Ecto neural progenitor cell (in vitro differentiated cells): Measurements from ENCODE around the gene TCF7L2.
A peak's percentile ranks its signal among the peaks of the same experiment; 100 is the strongest.

Source experiments
- DNase-seq: peaks from one replicate; pipeline ENCODE4 v3.0.0-alpha.2; 2018; ENCODE audit warnings: low spot score

TCF7L2 gene

DNA sequence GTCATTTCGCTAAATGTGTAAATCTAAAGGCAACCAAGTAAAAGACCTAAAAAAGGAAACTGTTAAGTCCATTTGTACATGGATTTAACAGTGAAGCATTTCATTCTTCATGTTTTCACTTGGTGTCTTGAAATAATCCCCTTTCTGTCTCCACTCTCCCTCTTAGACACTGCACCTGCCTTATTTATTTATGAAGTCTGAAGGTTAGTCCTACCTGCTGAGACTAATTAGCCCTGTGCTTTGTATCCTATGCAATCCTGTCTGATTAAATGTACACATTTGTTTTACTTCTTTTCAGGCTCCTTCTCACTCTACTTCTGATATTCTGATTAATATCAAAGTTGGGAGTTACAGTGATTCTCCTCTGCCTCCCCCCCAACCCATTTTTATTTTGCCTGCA is 1.9 kb upstream of the TCF7L2 start:
- no peak for DNase-seq

DNA sequence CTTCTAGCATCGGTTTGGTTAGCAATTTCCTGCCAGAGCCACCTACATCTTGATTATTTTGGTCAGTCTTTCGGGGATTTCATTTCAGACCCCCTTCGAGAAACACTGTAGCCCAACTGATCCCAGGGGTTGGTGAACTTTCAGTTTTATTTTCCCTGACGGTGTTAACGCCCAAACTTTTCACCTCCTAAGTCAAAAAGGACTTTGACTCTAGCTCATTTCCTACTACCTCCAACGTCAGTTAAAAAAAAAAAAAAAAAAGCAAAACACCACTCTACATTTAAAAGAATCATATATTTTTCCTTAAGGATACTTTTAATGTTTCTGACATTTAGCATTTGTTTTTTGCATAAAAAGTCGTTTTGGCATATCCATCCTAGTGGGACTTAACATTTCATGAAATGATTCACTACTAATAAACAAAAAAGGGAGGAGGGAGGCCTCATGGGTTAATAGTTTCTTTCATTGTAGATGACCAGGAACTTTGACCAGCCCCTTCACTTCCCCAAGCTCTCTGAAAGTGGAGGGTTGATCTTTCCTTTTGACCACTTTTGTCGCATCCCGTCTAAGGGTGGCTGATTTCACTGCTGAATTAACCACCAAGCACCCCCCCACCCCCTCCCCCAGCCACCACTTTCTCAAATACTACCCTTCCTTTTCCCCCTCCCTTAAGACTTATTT is 764 bp upstream of the TCF7L2 start:
- DNase-seq, result no peak

DNA sequence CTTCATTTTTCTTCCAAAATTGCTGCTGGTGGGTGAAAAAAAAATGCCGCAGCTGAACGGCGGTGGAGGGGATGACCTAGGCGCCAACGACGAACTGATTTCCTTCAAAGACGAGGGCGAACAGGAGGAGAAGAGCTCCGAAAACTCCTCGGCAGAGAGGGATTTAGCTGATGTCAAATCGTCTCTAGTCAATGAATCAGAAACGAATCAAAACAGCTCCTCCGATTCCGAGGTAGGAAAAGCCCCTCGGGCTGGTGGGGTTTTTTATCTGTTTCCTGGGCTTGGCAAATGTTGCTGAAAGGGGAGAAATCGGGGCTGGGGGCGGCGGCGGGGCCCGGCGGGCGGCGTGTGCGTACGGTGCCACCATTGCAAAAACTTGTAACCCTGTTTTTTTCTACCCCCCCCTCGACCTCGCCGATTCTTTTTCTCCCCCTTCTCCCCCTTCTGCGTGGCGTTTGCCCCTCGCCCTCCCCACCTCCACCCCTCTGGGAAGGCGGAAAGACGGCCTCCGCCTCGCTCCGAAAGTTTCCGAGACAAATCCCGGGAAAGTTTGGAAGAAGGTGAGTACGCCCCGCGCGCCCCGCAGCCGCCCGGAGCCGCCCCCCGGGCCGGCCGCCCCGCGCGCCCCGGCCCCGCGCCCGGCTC is 789 bp downstream of the TCF7L2 start:
- peak; percentile 65 for DNase-seq

DNA sequence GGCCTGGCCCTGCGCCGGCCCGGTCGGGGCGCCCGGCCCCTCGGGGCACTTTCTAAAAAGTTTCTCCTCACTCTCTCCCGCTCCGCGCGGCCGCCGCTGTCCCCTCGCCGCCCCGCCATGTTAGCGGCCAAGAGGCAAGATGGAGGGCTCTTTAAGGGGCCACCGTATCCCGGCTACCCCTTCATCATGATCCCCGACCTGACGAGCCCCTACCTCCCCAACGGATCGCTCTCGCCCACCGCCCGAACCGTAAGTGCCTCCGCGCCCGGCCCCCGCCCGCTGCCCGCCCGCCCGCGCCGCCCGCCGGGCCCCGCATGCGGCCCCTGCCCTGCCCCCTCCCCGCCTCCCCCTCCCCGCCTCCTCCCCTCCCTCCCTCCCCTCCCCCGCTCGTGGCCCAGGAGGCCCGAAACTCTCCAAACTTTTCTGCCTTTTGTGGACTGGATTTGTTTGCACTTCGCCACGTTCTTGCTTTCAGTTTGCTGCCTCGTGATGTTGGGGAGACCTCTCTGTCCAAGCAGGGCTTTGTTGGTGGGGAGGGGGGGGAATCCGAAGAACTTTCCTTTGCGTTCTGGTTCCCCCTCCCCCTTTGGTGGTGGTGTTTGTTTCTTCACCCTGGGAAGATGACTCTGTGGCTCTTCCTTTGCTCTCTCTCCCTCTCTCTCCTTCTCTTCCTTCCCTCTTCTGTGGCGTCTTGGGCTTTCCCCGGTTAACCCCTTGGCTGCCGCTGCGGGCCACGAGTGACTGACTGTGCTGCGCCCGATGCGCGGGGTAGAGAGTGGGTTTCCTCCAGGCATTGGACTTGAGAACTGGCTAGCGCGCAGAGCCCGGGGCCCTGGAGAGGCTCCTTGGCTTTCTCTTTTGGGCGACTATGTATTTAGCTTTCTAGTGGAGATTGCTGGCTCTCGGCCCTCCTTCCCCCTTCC is 1.6 kb downstream of the TCF7L2 start:
- DNase-seq, result peak; percentile 79

DNA sequence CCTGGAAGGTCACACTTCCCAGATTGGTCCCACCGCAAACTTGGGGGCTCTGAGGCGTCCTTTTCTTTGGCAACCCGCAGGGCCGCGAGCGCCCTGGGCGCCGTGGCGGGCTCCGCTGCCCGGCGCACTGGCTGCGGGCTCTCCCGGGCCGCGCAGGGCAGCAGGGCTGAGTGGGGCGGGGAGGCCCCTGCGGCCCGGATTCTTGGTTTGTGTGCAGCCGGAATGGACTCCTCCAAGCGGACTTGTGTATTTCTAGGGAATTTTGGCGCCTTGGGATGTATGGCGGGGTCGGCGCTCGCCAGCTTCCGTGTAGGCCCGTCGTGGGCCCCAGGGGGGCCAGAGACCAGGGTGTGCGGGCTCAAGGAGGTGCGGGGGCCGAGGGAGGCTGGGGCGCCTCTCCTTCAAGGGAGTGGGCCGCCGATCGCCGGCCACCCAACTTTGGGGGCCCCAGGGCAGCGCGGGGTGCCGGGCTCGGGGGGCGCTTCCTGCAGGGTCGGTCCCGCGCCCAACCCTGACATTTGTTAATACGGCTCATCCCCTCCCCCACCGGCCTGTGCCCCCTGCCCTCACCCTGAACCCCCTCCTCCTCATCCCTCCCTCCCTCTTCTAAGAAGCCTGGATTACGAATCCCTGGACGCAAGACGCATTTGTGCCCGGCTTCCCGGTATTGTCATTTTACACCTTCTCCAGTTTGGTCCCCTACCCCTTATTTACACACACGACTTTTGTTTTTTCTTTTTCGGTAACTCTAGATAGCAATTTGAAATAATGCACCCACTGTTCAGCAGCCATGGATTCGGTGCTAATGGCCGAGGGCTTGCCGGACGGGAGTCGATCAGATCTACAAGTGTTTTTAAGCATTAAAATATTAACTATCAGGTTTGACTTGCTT is 2.5 kb downstream of the TCF7L2 start:
- peak; percentile 72 for DNase-seq

DNA sequence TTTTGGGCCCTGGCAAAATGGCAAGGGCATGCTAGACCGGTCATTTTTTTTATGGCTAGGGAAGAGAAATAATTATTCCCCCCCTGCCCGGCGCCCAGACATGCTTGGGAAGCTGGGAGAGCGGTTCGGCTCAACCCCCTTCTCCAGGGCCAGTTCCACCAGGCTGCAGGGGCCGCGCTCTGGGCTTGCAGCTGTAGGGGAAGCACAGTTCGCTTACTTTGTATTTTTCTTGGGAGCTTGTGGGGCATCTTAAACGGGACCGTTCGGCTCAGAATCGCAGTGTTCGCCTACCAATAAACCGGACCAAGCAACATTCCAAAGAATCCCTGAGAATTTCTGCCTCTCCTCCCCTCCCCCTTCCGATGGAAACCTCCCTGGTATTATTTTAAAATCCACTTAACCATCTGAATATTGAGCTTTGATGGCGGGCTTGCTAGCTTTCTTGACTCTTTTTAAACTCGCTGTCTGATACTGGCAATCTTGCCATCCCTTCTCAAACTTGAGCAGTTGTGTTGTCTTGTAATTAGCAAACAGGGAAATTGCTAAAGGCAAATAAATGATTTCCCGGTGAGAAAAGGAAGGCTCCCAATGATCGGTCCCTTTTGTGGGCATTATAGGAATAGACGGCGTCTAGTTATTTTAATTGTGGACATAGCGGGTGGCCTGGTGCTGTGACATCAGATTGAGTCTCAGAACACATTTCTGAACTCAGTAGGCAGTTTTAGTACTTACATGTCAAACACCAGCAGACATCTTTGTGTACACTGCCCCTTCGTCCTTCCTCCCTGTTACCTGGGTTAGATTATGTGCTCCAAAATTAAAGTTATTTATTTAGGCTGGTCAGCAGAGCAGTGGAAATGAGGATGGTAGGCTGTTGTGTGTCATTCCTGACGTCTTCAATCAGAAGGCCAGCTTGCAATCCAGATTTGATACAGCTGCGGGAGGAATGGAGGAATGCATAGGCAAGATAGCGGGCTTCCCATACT is 3.4 kb downstream of the TCF7L2 start:
- DNase-seq, result no peak

DNA sequence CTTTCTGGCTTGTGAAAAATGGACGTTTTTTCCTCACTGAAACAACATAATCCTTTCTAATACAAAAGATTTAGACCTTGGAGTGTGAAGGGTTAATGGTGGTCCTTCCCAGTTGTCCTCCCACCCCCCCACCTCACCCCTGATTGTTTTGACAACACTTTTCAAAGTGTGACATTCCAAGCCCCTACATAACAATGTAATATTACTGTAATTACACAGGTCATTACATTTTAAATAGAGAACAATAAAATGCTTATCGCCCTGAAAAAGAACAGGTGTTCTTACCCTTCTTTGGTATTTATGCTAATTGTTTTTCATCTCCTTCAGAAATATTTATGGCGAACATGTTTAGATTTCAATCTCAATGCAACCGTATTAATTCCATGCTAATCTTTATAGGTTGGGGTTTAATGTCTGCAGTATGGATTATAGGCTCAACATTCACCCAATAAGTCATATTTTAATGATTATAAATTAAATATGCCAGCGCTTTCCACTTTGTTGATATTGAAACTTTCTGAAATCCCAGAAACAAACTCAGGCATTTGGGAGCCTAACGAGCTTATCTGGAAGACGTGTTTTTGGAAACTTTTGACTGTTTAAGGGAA is 5.0 kb downstream of the TCF7L2 start:
- no peak for DNase-seq

DNA sequence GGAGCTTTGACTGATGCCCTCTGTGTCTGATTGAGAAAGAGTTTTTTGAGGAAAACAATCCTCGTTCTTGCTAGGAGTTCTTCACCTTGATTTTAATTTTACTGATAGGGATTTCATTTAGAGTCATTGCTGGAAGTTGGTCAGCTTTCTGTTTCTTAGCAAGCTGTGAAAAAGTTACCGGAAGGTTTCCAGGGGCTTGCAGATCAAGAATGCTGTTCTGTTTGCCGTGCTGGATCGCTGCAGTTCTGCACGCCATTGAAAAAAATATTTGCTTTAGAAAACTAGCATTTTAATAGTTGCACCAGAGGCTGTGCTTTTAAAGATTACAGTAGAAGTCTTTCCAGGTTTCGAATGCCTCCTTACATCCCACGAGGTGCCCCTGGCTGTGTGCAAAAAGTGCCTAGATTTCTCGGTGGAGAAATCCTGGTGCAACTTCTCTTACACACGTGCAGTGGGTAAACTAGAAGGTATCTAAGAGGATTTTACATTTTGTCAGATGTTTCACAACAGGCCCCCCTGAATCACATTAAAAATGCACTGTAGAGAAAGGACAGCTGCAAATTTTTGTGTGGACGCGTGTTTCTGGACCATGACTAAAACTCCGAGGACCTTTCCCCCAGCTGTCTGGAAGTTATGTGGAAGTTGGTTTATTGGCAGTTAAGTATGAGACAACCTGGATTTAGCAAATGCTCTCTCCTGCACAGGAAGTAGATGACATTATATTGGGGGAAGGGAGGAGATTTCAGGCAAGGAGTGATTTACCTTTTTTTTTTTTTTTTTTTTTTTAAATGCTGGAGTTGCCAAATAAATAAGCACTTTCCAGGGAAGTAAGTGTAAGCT is 5.8 kb downstream of the TCF7L2 start:
- no peak for DNase-seq

DNA sequence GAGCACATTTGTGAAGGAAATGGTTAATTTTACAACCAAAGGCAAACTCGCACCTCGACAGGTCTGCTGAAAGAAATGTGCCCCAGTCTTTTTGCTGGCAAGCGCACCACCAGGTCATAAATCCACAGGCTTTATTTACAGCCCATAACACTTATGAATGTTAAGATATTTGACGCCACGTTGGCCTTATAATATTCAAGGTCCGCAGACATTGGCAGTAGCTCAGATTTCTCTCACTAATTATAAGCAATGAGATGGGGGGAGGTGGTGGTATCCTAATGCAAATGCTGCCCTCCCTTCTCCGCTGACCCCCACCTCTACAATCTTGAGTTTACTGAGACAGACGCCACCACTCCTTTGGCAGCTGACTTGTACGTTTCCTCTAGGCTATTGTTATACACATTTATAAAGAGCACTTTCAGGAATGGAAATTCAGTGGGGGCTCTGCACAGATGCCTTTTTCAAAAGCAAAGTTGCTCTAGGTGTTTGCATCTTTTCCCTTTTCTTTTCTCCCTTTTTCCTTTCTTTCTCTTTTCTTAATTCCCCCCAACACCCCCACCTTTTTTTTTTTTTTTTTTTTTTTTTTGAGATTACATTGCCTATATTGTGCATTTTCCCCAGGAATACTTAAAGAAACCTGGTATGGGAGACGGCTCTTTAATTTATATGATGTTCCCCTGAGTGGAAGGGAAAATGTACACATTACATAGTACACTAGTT is 6.7 kb downstream of the TCF7L2 start:
- DNase-seq, result no peak

DNA sequence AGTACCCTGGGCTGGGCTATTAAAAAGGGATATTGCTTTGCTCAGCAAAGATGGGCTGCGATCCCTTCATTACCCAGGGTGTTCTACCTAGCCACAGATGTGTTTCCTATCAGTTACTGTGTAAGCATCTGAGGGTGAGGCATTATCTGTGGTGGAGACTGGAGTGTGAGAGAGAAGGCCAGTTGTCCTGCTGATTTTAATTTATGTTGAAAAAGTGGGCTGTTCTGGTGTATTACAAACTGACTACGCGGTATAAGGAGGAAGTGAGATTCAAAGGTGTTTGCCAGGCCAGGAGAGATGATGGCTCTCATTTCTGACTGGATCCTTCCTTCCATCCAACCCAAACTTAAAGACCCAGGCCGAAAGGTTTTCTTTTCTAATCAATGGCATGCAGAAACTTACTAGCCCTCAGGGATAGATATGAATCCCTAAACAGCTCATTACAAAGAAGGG is 7.6 kb downstream of the TCF7L2 start:
- DNase-seq, result no peak

DNA sequence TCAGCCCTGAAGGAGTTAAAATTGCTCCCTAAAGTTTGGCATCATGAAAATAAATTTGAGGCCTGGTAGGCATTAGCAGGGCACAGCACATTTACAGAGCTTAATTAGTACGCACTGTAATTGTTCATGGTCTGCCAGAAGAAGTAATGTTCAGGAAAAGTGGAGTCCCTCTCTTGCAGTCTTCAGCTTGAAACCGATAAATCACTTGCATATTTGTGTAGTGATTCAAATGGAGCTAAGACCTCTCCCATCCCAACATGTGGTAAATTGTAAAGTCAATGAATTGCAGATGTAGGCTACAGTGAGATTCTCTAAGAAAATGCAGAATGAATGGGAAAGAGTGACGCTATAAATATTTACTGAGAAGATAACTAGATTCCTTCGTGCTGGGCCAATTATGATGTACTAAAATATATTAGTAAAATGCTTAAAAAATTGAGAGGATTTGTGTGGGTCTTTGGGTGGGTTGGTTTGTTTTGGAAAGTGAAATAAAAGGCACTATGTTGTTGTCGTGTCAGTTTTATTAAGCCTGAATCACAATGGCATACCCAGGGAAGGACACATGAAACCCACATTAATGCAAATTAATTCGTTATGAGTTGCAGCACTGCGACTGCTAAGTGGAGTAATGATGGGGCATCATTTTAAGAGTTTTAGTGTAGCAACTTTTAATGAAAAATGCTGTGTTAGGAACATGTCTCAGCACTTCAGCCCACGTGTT is 8.4 kb downstream of the TCF7L2 start:
- no peak for DNase-seq

DNA sequence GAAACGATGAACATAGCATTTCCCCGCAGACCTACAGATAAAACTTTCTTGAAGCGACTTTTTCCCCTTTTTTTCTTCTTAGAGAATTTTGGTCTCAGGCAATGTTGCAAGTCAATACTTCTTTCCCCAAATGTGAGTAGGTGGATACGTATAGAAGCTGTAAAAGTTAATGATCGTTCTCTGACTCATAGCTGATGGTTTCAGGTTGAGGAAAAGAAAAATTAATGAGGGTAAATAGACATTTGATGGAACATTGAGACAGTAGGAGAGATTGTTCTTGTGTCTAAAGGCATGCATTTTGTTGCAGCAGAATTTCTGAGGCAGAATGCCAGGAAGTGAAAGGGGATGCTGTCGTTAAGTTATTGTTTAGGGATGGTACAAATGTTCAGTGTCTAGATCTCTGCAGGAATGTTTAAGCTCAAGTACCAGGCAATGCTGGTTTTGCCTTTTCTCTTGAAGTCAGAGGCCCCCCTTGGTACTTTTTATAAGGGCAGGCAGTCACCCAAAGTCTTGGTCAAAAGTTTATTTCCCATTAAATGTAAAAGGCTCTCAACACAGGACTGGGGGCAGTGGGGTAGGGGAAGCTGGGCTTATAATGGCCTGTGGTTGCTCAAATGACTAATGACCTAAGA is 9.3 kb downstream of the TCF7L2 start:
- DNase-seq, result no peak

DNA sequence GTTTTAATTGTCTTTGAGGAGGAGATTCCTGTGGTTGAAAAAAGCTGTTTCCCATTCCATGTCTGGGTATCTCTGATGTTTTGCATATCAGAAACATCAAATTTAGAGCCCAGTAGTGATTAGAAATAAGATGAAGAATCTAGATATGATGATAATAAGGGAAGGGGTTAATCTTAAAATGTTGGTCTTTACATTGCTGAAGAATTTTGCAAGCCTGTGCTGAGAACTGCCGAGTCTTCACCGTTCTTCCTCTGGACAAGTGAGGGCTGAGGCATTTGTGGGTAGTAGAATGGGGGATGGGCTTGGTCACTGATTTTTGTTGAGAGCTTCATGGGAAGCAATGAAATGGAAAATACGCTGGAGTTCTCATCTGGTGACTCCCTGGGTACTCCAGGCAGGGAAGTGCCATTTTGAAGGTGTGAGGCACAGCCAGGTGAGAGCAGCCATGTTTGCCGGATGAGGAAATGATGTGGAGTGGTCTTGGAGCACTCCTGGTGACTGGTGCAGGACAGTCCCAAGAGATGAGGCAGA is 10.2 kb downstream of the TCF7L2 start:
- no peak for DNase-seq

DNA sequence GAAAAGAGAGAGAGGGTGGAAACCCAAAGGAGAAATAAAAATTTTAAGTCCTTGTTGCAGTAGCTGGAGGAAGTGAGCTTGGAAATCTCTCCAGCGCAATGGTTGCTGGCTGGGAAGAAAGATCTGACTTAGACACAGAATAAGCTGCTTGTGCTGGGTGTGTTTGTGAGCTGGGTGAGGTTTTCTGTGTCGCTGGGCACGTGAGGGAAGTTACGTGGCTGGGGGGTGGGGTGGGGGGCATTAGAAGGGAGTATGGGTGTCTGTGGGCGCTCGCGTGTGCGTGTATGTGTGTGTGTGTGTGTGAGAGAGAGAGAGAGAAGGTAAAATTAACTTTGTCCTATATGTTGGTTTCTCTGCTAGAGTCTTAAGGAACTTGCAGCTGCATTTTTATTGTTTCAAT is 11.6 kb downstream of the TCF7L2 start:
- DNase-seq, result no peak

DNA sequence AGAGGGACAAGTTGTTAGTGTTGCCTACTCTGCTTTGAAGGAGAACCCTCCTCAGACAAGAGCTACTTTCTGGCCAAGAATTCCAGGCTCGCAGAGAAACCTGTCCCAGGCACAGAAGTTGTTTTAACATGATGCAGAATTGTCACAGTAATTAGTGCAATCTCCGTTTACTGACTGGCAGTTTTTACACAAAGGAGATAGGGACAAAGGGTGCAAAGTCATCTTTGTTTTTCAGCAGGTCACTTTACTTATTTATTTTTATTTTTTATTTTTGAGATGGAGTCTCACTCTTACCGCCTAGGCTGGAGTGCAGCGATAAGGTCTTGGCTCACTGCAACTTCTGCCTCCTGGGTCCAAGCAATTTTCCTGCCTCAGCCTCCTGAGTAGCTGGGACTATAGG is 12.3 kb downstream of the TCF7L2 start:
- no peak for DNase-seq

DNA sequence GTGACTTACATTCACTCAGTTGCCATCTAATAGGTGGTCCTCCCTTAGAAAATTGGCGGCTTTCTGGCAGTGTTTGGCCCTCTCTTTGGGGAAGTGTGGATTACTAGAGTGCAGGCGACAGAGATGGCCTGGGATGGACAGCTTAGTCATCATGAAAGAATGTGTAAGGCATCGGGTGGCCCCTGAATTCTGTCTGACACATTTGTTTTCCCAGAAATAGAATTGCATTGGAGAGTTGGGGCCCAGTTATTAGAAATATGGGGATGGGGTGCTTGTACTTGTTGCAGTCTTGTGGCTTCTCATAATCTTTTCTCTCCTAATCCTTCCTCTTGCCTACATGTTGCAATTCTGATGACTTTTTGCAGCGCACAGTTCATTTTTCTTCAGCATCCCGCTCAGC is 13.8 kb downstream of the TCF7L2 start:
- DNase-seq, result no peak

DNA sequence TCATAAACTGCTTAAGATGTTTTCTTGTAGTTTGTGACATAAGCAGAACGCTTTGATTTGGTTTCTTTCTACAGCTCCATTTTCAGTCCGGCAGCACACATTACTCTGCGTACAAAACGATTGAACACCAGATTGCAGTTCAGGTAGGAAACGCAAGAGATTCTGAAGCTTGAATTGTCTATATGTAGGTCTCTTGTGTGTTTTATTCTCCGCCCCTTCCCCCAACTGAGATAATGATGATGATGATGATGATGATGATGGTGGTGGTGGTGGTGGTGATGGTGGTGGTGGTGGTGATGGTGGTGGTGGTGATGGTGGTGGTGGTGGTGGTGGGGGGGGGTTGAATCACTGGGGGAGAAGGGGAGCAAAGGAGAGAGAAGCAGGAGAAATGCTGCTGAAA is 14.4 kb downstream of the TCF7L2 start:
- no peak for DNase-seq
